Suppressor macrophage treated with lipopolysaccharide for 1 hour (primary cell): ENCODE results near the gene UBE2G2.

Experiments used
- DNase-seq, 3 donors: peaks; one replicate each; pipeline ENCODE4 v3.0.0-alpha.2; 2020 to 2022

Gene UBE2G2

GRCh38 chr21:44784810-44785209, 16.8 kb downstream of the UBE2G2 start:
- DNase-seq: no peak

GRCh38 chr21:44783020-44783696, 18.5 kb downstream of the UBE2G2 start:
- DNase-seq: no peak

GRCh38 chr21:44780767-44781459, 20.7 kb downstream of the UBE2G2 start:
- no peak for DNase-seq

GRCh38 chr21:44780137-44780502, 21.5 kb downstream of the UBE2G2 start:
- DNase-seq: no peak

GRCh38 chr21:44779417-44780136, 22.0 kb downstream of the UBE2G2 start:
- no peak for DNase-seq

GRCh38 chr21:44778983-44779382, 22.6 kb downstream of the UBE2G2 start:
- DNase-seq: no peak

GRCh38 chr21:44778499-44778911, 23.1 kb downstream of the UBE2G2 start:
- DNase-seq: no peak

- no peak for DNase-seq
Observed at GRCh38 chr21:44778094-44778493, 23.5 kb downstream of the UBE2G2 start.

GRCh38 chr21:44774972-44775371, 26.6 kb downstream of the UBE2G2 start:
- DNase-seq: no peak

- no peak for DNase-seq
Observed at GRCh38 chr21:44773291-44773932, 28.2 kb downstream of the UBE2G2 start.

GRCh38 chr21:44771896-44772525, 29.6 kb downstream of the UBE2G2 start:
- no peak for DNase-seq

GRCh38 chr21:44767834-44768831, 33.5 kb downstream of the UBE2G2 start:
- DNase-seq: no peak

GRCh38 chr21:44766818-44767354, 34.7 kb downstream of the UBE2G2 start:
- no peak for DNase-seq

GRCh38 chr21:44766014-44766817, 35.4 kb downstream of the UBE2G2 start:
- DNase-seq: no peak

- DNase-seq: no peak
Observed at GRCh38 chr21:44765231-44766013, 36.2 kb downstream of the UBE2G2 start.

- DNase-seq: no peak
Observed at GRCh38 chr21:44764319-44765230, 37.0 kb downstream of the UBE2G2 start.

GRCh38 chr21:44763451-44764318, 37.9 kb downstream of the UBE2G2 start:
- DNase-seq: no peak

GRCh38 chr21:44763050-44763378, 38.6 kb downstream of the UBE2G2 start:
- no peak for DNase-seq
